ENCODE measurements around the gene HTR6.
A peak's percentile ranks its signal among the peaks of the same experiment; 100 is the strongest.

HTR6 gene

DNA sequence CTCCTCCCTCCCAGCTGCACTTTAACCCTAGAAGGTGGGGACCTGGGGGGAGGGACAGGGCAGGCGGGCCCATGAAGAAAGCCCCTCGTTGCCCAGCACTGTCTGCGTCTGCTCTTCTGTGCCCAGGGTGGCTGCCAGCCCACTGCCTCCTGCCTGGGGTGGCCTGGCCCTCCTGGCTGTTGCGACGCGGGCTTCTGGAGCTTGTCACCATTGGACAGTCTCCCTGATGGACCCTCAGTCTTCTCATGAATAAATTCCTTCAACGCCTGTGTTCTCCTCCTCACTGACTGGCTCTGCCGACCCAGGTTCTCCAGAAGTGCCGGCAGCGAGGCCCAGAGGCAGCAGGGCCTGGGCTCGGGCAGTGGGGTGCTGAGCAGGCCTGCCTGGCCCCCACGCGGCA is 6.5 kb upstream of the HTR6 start:
- no peak for DNase-seq (ENCODE audit: low spot score)
- TF ChIP-seq, protein P1, sequence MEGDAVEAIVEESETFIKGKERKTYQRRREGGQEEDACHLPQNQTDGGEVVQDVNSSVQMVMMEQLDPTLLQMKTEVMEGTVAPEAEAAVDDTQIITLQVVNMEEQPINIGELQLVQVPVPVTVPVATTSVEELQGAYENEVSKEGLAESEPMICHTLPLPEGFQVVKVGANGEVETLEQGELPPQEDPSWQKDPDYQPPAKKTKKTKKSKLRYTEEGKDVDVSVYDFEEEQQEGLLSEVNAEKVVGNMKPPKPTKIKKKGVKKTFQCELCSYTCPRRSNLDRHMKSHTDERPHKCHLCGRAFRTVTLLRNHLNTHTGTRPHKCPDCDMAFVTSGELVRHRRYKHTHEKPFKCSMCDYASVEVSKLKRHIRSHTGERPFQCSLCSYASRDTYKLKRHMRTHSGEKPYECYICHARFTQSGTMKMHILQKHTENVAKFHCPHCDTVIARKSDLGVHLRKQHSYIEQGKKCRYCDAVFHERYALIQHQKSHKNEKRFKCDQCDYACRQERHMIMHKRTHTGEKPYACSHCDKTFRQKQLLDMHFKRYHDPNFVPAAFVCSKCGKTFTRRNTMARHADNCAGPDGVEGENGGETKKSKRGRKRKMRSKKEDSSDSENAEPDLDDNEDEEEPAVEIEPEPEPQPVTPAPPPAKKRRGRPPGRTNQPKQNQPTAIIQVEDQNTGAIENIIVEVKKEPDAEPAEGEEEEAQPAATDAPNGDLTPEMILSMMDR (IDR thresholded peaks at IDR 0.05; ENCODE audit: extremely low read depth, missing control alignments) = no peak

DNA sequence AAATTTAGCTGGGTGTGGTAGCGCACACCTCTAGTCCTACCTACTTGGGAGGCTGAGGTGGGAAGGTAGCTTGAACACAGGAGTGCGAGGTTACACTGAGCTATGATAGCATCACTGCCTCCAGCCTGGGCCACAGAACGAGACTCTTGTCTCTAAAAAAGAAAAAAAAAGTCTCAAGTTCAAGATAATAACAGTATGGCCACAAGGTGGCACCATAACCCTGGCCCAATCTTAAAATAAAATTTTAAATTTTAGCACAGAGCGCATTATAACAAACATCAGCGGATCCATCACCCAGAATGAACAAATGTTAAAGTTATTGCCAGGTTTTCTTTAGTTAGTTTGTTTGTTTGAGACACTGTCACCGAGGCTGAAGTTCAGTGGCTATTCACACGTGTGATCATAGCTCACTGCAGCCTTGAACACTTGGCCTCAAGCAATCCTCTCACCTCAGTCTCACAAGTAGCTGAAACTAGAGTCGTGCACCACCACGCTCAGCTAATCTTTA is 2.9 kb upstream of the HTR6 start:
- TF ChIP-seq, protein P1 (IDR thresholded peaks at IDR 0.05; ENCODE audit: extremely low read depth, missing control alignments) = no peak
- peak; percentile 61 for DNase-seq (ENCODE audit: low spot score)

DNA sequence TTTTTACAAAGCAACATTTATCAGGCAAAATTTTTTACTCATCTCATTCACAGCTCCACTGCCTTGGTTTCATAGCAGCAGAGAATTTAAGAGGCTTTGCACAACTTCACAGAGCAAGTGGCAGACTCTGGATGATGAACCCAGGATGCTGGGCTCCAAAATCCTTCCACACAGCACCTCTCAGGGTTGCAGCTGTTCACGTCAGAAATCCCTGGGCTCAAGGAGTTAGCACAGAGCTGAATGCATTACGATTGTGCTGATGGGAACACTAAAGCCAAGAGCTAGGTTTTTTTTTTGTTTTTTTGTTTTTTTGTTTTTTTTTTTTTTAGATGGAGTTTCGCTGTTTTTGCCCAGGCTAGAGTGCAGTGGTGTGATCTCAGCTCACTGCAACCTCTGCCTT is 2.4 kb upstream of the HTR6 start:
- no peak for DNase-seq (ENCODE audit: low spot score)
- TF ChIP-seq, protein P1 (IDR thresholded peaks at IDR 0.05; ENCODE audit: extremely low read depth, missing control alignments) = no peak

DNA sequence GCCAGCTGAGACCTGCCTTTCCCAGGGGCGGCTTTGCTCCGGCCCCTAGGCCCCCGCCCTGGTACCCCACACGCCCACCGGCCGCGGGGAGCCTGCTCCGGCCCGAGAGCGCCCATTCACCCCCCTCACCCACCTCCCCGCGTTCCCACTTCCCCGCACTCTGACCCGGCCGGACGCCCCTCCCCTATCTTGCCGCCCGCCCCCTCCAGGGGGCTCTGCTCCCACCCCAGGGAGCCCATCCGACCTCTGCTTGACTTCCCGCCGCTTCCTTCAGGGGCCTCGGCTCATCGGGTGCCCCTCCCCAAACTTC is 466 bp downstream of the HTR6 start:
- TF ChIP-seq, protein P1 (IDR thresholded peaks at IDR 0.05; ENCODE audit: extremely low read depth, missing control alignments) = no peak
- DNase-seq (ENCODE audit: low spot score) = no peak

DNA sequence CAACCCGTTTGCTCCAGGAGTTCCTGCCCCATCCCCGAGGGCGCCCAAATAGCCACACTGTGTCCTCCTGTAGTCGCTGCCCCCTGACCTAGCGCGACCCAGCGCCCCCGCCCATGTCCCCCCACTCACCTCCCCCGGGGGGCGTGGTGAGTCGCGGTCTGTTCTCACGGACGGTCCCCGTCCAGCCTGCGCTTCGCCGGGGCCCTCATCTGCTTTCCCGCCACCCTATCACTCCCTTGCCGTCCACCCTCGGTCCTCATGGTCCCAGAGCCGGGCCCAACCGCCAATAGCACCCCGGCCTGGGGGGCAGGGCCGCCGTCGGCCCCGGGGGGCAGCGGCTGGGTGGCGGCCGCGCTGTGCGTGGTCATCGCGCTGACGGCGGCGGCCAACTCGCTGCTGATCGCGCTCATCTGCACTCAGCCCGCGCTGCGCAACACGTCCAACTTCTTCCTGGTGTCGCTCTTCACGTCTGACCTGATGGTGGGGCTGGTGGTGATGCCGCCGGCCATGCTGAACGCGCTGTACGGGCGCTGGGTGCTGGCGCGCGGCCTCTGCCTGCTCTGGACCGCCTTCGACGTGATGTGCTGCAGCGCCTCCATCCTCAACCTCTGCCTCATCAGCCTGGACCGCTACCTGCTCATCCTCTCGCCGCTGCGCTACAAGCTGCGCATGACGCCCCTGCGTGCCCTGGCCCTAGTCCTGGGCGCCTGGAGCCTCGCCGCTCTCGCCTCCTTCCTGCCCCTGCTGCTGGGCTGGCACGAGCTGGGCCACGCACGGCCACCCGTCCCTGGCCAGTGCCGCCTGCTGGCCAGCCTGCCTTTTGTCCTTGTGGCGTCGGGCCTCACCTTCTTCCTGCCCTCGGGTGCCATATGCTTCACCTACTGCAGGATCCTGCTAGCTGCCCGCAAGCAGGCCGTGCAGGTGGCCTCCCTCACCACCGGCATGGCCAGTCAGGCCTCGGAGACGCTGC is 1.1 kb downstream of the HTR6 start:
- no peak for DNase-seq (ENCODE audit: low spot score)
- TF ChIP-seq, protein P1 (IDR thresholded peaks at IDR 0.05; ENCODE audit: extremely low read depth, missing control alignments) = no peak

DNA sequence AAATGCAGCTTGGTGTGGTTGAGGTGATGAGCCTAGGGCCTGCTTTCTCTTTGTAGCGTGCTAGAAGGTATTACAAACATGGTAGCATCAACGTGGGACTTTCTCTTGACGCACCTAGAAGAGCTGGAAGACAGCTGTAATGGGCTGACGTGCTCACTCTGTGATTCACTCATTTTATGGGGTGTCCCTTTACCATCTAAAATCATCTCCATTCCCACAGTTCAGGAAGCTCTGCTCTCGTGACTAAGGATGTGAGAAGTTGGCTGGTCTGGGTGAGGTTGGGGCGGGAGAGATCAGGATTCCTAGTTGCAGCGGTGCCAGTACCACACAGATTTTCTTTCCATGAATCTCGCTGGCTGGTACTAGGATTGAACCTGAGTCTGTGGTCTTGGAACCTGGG is 4.2 kb downstream of the HTR6 start:
- DNase-seq (ENCODE audit: low spot score) = no peak
- TF ChIP-seq, protein P1 (IDR thresholded peaks at IDR 0.05; ENCODE audit: extremely low read depth, missing control alignments) = no peak

DNA sequence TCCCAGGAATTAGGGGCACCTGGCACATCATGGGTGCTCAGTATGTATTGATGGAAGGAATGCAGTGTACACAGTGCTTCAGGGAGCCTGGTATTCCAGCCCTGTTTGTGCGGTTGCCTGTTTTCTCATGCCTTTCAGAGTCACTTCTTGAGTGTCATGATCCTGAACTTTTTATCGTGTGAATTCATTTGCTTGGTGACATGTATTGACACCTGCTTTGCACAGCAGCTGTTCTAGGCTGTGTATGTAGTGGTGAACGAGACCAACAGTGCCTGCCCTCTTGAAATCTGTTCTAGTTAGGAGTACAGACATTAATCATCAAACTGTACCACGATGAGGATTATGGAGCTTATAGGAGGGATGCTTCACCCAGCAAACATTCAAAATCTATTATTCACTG is 6.1 kb downstream of the HTR6 start:
- TF ChIP-seq, protein P1 (IDR thresholded peaks at IDR 0.05; ENCODE audit: extremely low read depth, missing control alignments) = no peak
- no peak for DNase-seq (ENCODE audit: low spot score)
